B cell (primary cell): ENCODE measurements around the gene SDC1. TPM values are rescaled to one million over a fixed set of nuclear protein-coding genes. Genes with fewer than 3 reads are reported as not detected.

Source experiments
- ATAC-seq: fragments of 200-7000 bp; cut with Tn5 transposase; one replicate; pipeline ENCODE4 v1.10.0; 2021; ENCODE audit warnings: low read depth, mild to moderate bottlenecking, moderate number of reproducible peaks, moderate library complexity
- CTCF ChIA-PET: fragments of 350-600 bp; sonication (Branson Sonifier 250); formaldehyde crosslinking; loops from one replicate; lab custom pipeline; 2021; ENCODE audit warnings: antibody characterized with exemption, inconsistent platforms; lab: Charles Lee
- POLR2A ChIA-PET: fragments of 350-600 bp; sonication (Branson Sonifier 250); formaldehyde crosslinking; loops from one replicate; lab custom pipeline; 2021; ENCODE audit warnings: antibody characterized with exemption; lab: Charles Lee
- DNase-seq: peaks from one replicate; pipeline ENCODE4 v3.0.0; 2013
- H2AFZ ChIP-seq: 2 replicates; pipeline ENCODE4 v1.6.1; 2012; ENCODE audit warnings: mild to moderate bottlenecking, low read depth, low read length; ENCODE audit not compliant: insufficient read depth, poor library complexity, severe bottlenecking
- H3K27ac ChIP-seq, 2 donors: 1 replicate in 1 of 2; 2 replicates in 1 of 2; pipeline ENCODE4 v1.5.1; 2012 to 2013; ENCODE audit warnings: low read length in 2 of 2, mild to moderate bottlenecking in 2 of 2, moderate library complexity in 1 of 2
- H3K27me3 ChIP-seq, 4 experiments: fragments of 200-600 bp in 1 of 4; sonication (generic) in 1 of 4; replicated peaks in 1 of 4; 1 replicate in 2 of 4; 2 replicates in 2 of 4; pipeline versions ENCODE4 v1.6.1 to v1.7.0; 2013 to 2016; ENCODE audit warnings: low read length in 3 of 4, mild to moderate bottlenecking in 2 of 4, mixed read lengths in 1 of 4, moderate library complexity in 1 of 4; ENCODE audit not compliant: insufficient read depth in 4 of 4, control insufficient read depth in 3 of 4; ENCODE audit errors: control extremely low read depth in 1 of 4
- H3K36me3 ChIP-seq, 2 experiments: replicated peaks in 1 of 2; 1 replicate in 1 of 2; 2 replicates in 1 of 2; pipeline versions ENCODE4 v1.6.1 to v1.7.1; 2013; ENCODE audit warnings: low read length in 1 of 2; ENCODE audit not compliant: insufficient read depth in 2 of 2, control insufficient read depth in 1 of 2; ENCODE audit errors: control extremely low read depth in 1 of 2, extremely low read depth in 1 of 2
- H3K4me1 ChIP-seq, 2 donors: fragments of 200-600 bp in 1 of 2; sonication (generic) in 1 of 2; 1 replicate in 1 of 2; 2 replicates in 1 of 2; pipeline versions ENCODE4 v1.5.1 to v1.6.1; 2013 to 2017; ENCODE audit warnings: low read length in 2 of 2; ENCODE audit not compliant: control insufficient read depth in 2 of 2, insufficient read depth in 2 of 2
- H3K4me2 ChIP-seq: replicated peaks from 2 replicates; pipeline ENCODE3; 2012; ENCODE audit warnings: mild to moderate bottlenecking, low read depth, low read length; ENCODE audit not compliant: poor library complexity, severe bottlenecking
- H3K4me3 ChIP-seq, 5 experiments: fragments of 200-600 bp in 1 of 5; sonication (generic) in 1 of 5; 1 replicate in 3 of 5; 2 replicates in 2 of 5; pipeline versions ENCODE4 v1.5.1 to v1.7.0; 2011 to 2016; ENCODE audit warnings: low read length in 4 of 5, mild to moderate bottlenecking in 4 of 5, low read depth in 2 of 5, control low read depth in 1 of 5, moderate library complexity in 1 of 5; ENCODE audit not compliant: insufficient read depth in 1 of 5; ENCODE audit errors: control extremely low read depth in 1 of 5, extremely low read depth in 1 of 5
- H3K79me2 ChIP-seq: fragments of 200-600 bp; sonication (generic); one replicate; pipeline ENCODE4 v1.6.0; 2016; ENCODE audit warnings: low read length; ENCODE audit not compliant: control insufficient read depth, insufficient read depth
- H3K9ac ChIP-seq: fragments of 200-600 bp; sonication (generic); 2 replicates; pipeline ENCODE4 v1.6.1; 2017; ENCODE audit warnings: mild to moderate bottlenecking, low read length, moderate library complexity
- H3K9me3 ChIP-seq, 3 donors: one replicate each; pipeline versions ENCODE4 v1.6.1 to v1.7.1; 2013; ENCODE audit warnings: low read length in 2 of 3; ENCODE audit not compliant: control insufficient read depth in 2 of 3, insufficient read depth in 1 of 3; ENCODE audit errors: control extremely low read depth in 1 of 3
- H4K20me1 ChIP-seq: 2 replicates; pipeline ENCODE4 v1.6.0; 2012; ENCODE audit warnings: mild to moderate bottlenecking, low read length; ENCODE audit not compliant: insufficient read depth, control insufficient read depth, poor library complexity, severe bottlenecking
- H3K27ac Mint-ChIP-seq: one replicate; pipeline ENCODE4 v1.8.0; 2021; ENCODE audit warnings: mixed read lengths
- H3K27me3 Mint-ChIP-seq: one replicate; pipeline ENCODE4 v1.8.0; 2021; ENCODE audit warnings: mixed read lengths
- H3K4me1 Mint-ChIP-seq: one replicate; pipeline ENCODE4 v1.8.0; 2021; ENCODE audit warnings: mixed read lengths
- H3K4me3 Mint-ChIP-seq: one replicate; pipeline ENCODE4 v1.8.0; 2021; ENCODE audit warnings: mixed read lengths
- H3K9me3 Mint-ChIP-seq: one replicate; pipeline ENCODE4 v1.8.0; 2022; ENCODE audit warnings: mixed read lengths; ENCODE audit not compliant: insufficient read depth
- EZH2 ChIP-seq: IDR thresholded peaks from 2 replicates; pipeline ENCODE4 v1.6.1; 2012; ENCODE audit warnings: borderline replicate concordance, low read depth, mild to moderate bottlenecking, moderate library complexity, low read length; ENCODE audit not compliant: insufficient read depth, poor library complexity, severe bottlenecking
- WGBS: methylation state at CpG from one replicate; pipeline ENCODE4 v1.1.5; 2013; ENCODE audit warnings: missing lambda C conversion rate; ENCODE audit not compliant: insufficient coverage; 5-methylcytosine and 5-hydroxymethylcytosine counted together
- intact Hi-C: fragments of 100-400 bp; cut with micrococcal nuclease; formaldehyde crosslinking; loops from one replicate; pipeline ENCODE4 v1.10.0; 2022
- polyA plus RNA-seq: library from polyadenylated mRNA; depleted of rRNA; stranded (reverse); fragments of >200 nt; gene quantifications from 2 replicates; pipeline ENCODE4 v1.2.3, GENCODE V29; 2012
- small RNA-seq: library from RNA; depleted of rRNA; stranded (forward); fragments of <200 nt; gene quantifications from one replicate; pipeline ENCODE3, GENCODE V24; 2012; ENCODE audit warnings: low replicate concordance, low read depth; ENCODE audit not compliant: insufficient read length
- total RNA-seq, 2 donors: library from RNA; stranded (reverse); fragments of 120-200 nt in 1 of 2; gene quantifications; 1 replicate in 1 of 2; 2 replicates in 1 of 2; pipeline versions ENCODE4 v1.2.3 to v1.2.4, GENCODE V29; 2013 to 2022
- TF ChIP-seq, protein P1 (sequence below): fragments of 200-600 bp; IDR thresholded peaks from one replicate; pipeline ENCODE4 v1.8.0; 2022; ENCODE audit warnings: antibody characterized with exemption, mild to moderate bottlenecking

Gene SDC1
- total and polyA plus RNA-seq, 2 donors (not counting 1 experiment from before 2014, with no cell fraction given): 0.22 TPM; not detected in 1

DNA sequence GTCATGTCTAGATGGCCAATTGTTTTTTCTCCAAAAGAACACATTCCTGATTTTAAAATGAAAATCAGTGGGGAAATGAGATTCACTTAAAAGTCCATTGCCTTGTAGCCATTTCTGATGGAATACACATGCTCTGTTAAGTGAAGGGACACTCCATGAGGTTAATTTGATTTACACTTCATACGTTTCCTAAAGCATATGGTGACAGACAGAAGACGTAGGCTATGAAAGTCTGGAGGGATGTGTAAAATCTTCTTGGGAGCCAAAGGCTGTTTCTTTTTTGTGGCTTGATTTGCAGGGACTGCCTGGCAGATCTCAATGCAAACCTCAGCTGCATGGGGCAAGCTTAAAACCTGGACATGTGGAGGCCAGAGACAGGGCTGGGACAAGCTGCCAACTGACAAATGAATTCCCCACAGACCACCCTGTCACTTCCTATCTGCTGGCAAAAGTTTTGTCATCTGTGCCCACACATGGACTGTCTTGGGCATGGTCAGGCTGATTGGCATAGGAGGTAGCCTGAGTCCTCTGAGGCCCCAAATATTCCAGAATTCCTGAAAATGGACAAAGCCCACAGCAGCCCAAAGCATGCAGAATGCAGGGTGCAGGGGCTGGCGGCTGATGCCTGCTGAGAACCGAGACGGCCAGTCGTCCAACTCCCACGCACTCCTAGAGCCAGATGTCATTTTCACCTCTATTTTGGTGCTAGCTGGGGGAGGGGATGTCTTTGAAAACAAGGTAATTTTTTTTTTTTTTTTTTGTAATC is 73.9 kb downstream of the SDC1 start:
- Histone ChIP-seq H3K4me1 (no peaks in the 10 kb centered on the region), H2AFZ (no peak overlapping the region), H3K79me2 (no peaks in the 10 kb centered on the region), H3K9ac (no peak overlapping the region), H3K27ac (no peak overlapping the region), H3K27me3 (peaks cover 0 to 10% (median 2%) of the 10 kb centered on the region in 4 experiments), H4K20me1 (no peaks in the 10 kb centered on the region), H3K36me3 (no peaks in the 10 kb centered on the region), H3K9me3 (no peaks in the 10 kb centered on the region), H3K4me3 (no peak overlapping the region), H3K4me2 (no peak overlapping the region)
- POLR2A ChIA-PET: no interaction called here
- Mint-ChIP-seq H3K4me3 (no peak overlapping the region), H3K4me1 (peaks cover 2% of the 10 kb centered on the region), H3K27me3 (peaks cover 49% of the 10 kb centered on the region), H3K9me3 (no peaks in the 10 kb centered on the region), H3K27ac (no peak overlapping the region)
- TF ChIP-seq EZH2: no peak
- TF ChIP-seq, protein P1, sequence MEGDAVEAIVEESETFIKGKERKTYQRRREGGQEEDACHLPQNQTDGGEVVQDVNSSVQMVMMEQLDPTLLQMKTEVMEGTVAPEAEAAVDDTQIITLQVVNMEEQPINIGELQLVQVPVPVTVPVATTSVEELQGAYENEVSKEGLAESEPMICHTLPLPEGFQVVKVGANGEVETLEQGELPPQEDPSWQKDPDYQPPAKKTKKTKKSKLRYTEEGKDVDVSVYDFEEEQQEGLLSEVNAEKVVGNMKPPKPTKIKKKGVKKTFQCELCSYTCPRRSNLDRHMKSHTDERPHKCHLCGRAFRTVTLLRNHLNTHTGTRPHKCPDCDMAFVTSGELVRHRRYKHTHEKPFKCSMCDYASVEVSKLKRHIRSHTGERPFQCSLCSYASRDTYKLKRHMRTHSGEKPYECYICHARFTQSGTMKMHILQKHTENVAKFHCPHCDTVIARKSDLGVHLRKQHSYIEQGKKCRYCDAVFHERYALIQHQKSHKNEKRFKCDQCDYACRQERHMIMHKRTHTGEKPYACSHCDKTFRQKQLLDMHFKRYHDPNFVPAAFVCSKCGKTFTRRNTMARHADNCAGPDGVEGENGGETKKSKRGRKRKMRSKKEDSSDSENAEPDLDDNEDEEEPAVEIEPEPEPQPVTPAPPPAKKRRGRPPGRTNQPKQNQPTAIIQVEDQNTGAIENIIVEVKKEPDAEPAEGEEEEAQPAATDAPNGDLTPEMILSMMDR: no peak
- ATAC-seq (no peak), DNase-seq (no peak)
- intact Hi-C loops: no loop called here
- CTCF ChIA-PET: no interaction called here
- WGBS: 94% methylated on average over 2 of the region's 7 CpGs

Small RNA genes lying within 50 kb of the gene (small RNA-seq; reads per million reads assigned to genes)
- gene RN7SL140P: not detected
- not detected for gene RNU6-961P
- not detected for gene RNU7-113P

Other genes with a start within 250 kb of the SDC1 start
- 9.4 and 11.8 TPM in 2 replicates for gene WDR35, start 235.0 kb downstream of the SDC1 start, total RNA-seq
- 2.4 and 3.0 TPM in 2 replicates for gene WDR35, start 235.0 kb downstream of the SDC1 start, polyA plus RNA-seq
- gene MATN3, start 212.5 kb downstream of the SDC1 start, total RNA-seq: not detected in 2 replicates
- not detected in 2 replicates for gene MATN3, start 212.5 kb downstream of the SDC1 start, polyA plus RNA-seq
- 70.1 and 74.4 TPM in 2 replicates for gene LAPTM4A, start 173.5 kb downstream of the SDC1 start, total RNA-seq
- 45.9 and 80.7 TPM in 2 replicates for gene LAPTM4A, start 173.5 kb downstream of the SDC1 start, polyA plus RNA-seq
- gene PUM2, start 125.7 kb upstream of the SDC1 start, total RNA-seq: 151 and 163 TPM in 2 replicates
- 21.1 and 32.0 TPM in 2 replicates for gene PUM2, start 125.7 kb upstream of the SDC1 start, polyA plus RNA-seq
- gene RHOB, start 221.9 kb upstream of the SDC1 start, total RNA-seq: 63.0 and 65.0 TPM in 2 replicates
- 935 and 1,037 TPM in 2 replicates for gene RHOB, start 221.9 kb upstream of the SDC1 start, polyA plus RNA-seq